HG02943 (cell line): ENCODE results near the gene MTCH2.
"Not testable (repeated sequence)": the region's sequence is repeated elsewhere in the genome, so short reads cannot be mapped to it uniquely, and the experiment has no call there.

Source experiments
- ATAC-seq: cut with Tn5 transposase; IDR thresholded peaks from one replicate; pipeline ENCODE4 v1.9.1; 2021; ENCODE audit warnings: mild to moderate bottlenecking, low read depth, moderate library complexity; ENCODE audit not compliant: unreplicated experiment

The MTCH2 gene

GRCh38 chr11:47641600-47642098 is 710 bp downstream of the MTCH2 start:
- peak; percentile 32 for ATAC-seq

- ATAC-seq: not testable (repeated sequence)
Measured at GRCh38 chr11:47640506-47640905, 1.9 kb downstream of the MTCH2 start.

- ATAC-seq: not testable (repeated sequence)
Measured at GRCh38 chr11:47636331-47636730, 6.0 kb downstream of the MTCH2 start.

GRCh38 chr11:47631473-47631872 is 10.9 kb downstream of the MTCH2 start:
- ATAC-seq: no peak

GRCh38 chr11:47628026-47628425 is 14.3 kb downstream of the MTCH2 start:
- ATAC-seq: no peak

GRCh38 chr11:47626234-47626633 is 16.1 kb downstream of the MTCH2 start:
- no peak for ATAC-seq

- no peak for ATAC-seq
Measured at GRCh38 chr11:47620836-47621378, 21.5 kb downstream of the MTCH2 start.

GRCh38 chr11:47617417-47617809 is 24.9 kb downstream of the MTCH2 start:
- ATAC-seq: no peak

- no peak for ATAC-seq
Measured at GRCh38 chr11:47616726-47617416, 25.5 kb downstream of the MTCH2 start.

GRCh38 chr11:47615249-47615648 is 27.1 kb downstream of the MTCH2 start:
- no peak for ATAC-seq

GRCh38 chr11:47611348-47611794 is 31.0 kb downstream of the MTCH2 start:
- ATAC-seq: peak; percentile 79

GRCh38 chr11:47609675-47610074 is 32.7 kb downstream of the MTCH2 start:
- ATAC-seq: no peak

GRCh38 chr11:47607380-47607779 is 35.0 kb downstream of the MTCH2 start:
- ATAC-seq: no peak

- ATAC-seq: no peak
Measured at GRCh38 chr11:47606731-47607130, 35.6 kb downstream of the MTCH2 start.

- no peak for ATAC-seq
Measured at GRCh38 chr11:47605921-47606320, 36.4 kb downstream of the MTCH2 start.

- no peak for ATAC-seq
Measured at GRCh38 chr11:47603295-47603694, 39.1 kb downstream of the MTCH2 start.

GRCh38 chr11:47599902-47600301 is 42.5 kb downstream of the MTCH2 start:
- ATAC-seq: no peak

- ATAC-seq: no peak
Measured at GRCh38 chr11:47595967-47596366, 46.4 kb downstream of the MTCH2 start.

GRCh38 chr11:47595029-47595428 is 47.3 kb downstream of the MTCH2 start:
- no peak for ATAC-seq

- ATAC-seq: no peak
Measured at GRCh38 chr11:47593934-47594855, 48.2 kb downstream of the MTCH2 start, which contains the start of gene C1QTNF4. Gene C1QTNF4, minus strand, starts transcription at chr11:47594411. Its CDS starts 3,601 bp downstream, at chr11:47590810.

- ATAC-seq: no peak
Measured at GRCh38 chr11:47593492-47593933, 48.8 kb downstream of the MTCH2 start.
